Activated T-cell treated with anti-CD3 and anti-CD28 coated beads, Interleukin-2, amount 50 U/mL, for 4 hours (primary cell): ENCODE data around the gene TSHZ1. TPM values are rescaled to one million over a fixed set of nuclear protein-coding genes. Genes with fewer than 3 reads are reported as not detected.

Source experiments
- ATAC-seq, 2 donors: fragments of 200-7000 bp; cut with Tn5 transposase; one replicate each; pipeline ENCODE4 v1.10.0; 2021
- DNase-seq: peaks from one replicate; pipeline ENCODE4 v3.0.0-alpha.2; 2020
- H3K27me3 Mint-ChIP-seq: one replicate; pipeline ENCODE4 v1.8.0; 2021; ENCODE audit warnings: low read depth, mixed read lengths
- H3K36me3 Mint-ChIP-seq: one replicate; pipeline ENCODE4 v1.8.0; 2022; ENCODE audit warnings: mixed read lengths; ENCODE audit not compliant: insufficient read depth
- H3K4me1 Mint-ChIP-seq: one replicate; pipeline ENCODE4 v1.8.0; 2021; ENCODE audit warnings: low read depth, mixed read lengths
- H3K4me3 Mint-ChIP-seq: one replicate; pipeline ENCODE4 v1.8.0; 2021; ENCODE audit warnings: mild to moderate bottlenecking, moderate library complexity, mixed read lengths
- H3K9me3 Mint-ChIP-seq: one replicate; pipeline ENCODE4 v1.8.0; 2021; ENCODE audit warnings: mixed read lengths
- total RNA-seq, 3 donors: library from RNA; stranded (reverse); gene quantifications; one replicate each; pipeline ENCODE4 v1.2.1, GENCODE V29; 2021

Gene TSHZ1
- total RNA-seq, 3 donors from 2014 or later: 10.8 to 13.6 (median 12.5) TPM

GRCh38 chr18:75285876-75286275 is 75.3 kb downstream of the TSHZ1 start:
- no peak for ATAC-seq
- Mint-ChIP-seq H3K36me3 (peaks cover 31% of the 10 kb centered on the region), H3K4me1 (peaks cover 8% of the 10 kb centered on the region)

GRCh38 chr18:75287006-75287405 is 76.4 kb downstream of the TSHZ1 start:
- no peak for DNase-seq
- peaks cover 28% of the 10 kb centered on the region for H3K36me3 Mint-ChIP-seq
- H3K27me3 Mint-ChIP-seq: no peaks in the 10 kb centered on the region

More at GRCh38 chr18:75285876-75286275, 75.3 kb downstream of the TSHZ1 start:
- no peaks in the 10 kb centered on the region for H3K27me3 Mint-ChIP-seq
- H3K4me3 Mint-ChIP-seq: no peak overlapping the region
- H3K9me3 Mint-ChIP-seq: no peaks in the 10 kb centered on the region
- DNase-seq: no peak

GRCh38 chr18:75287700-75288099 is 77.1 kb downstream of the TSHZ1 start:
- ATAC-seq: no peak
- no peaks in the 10 kb centered on the region for H3K9me3 Mint-ChIP-seq
- no peak for DNase-seq
- peaks cover 3% of the 10 kb centered on the region for H3K4me1 Mint-ChIP-seq
- H3K4me3 Mint-ChIP-seq: no peak overlapping the region
- no peaks in the 10 kb centered on the region for H3K27me3 Mint-ChIP-seq
- peaks cover 28% of the 10 kb centered on the region for H3K36me3 Mint-ChIP-seq

More at GRCh38 chr18:75287006-75287405, 76.4 kb downstream of the TSHZ1 start:
- Mint-ChIP-seq H3K4me1 (peaks cover 3% of the 10 kb centered on the region), H3K4me3 (no peak overlapping the region), H3K9me3 (no peaks in the 10 kb centered on the region)
- no peak for ATAC-seq

- no peaks in the 10 kb centered on the region for H3K27me3 Mint-ChIP-seq
- H3K9me3 Mint-ChIP-seq: no peaks in the 10 kb centered on the region
Observed at GRCh38 chr18:75289761-75290160, 79.2 kb downstream of the TSHZ1 start.

GRCh38 chr18:75290737-75291358 is 80.3 kb downstream of the TSHZ1 start:
- no peaks in the 10 kb centered on the region for H3K9me3 Mint-ChIP-seq
- H3K4me3 Mint-ChIP-seq: no peak overlapping the region
- H3K27me3 Mint-ChIP-seq: no peaks in the 10 kb centered on the region
- DNase-seq: no peak
- no peaks in the 10 kb centered on the region for H3K4me1 Mint-ChIP-seq
- peaks cover 19% of the 10 kb centered on the region for H3K36me3 Mint-ChIP-seq
- ATAC-seq: no peak

More at GRCh38 chr18:75289761-75290160, 79.2 kb downstream of the TSHZ1 start:
- H3K36me3 Mint-ChIP-seq: peaks cover 23% of the 10 kb centered on the region
- no peak overlapping the region for H3K4me3 Mint-ChIP-seq
- ATAC-seq (no peak), DNase-seq (no peak)
- no peaks in the 10 kb centered on the region for H3K4me1 Mint-ChIP-seq

GRCh38 chr18:75291460-75291859 is 80.9 kb downstream of the TSHZ1 start:
- no peaks in the 10 kb centered on the region for H3K27me3 Mint-ChIP-seq
- ATAC-seq: no peak
- peaks cover 14% of the 10 kb centered on the region for H3K36me3 Mint-ChIP-seq
- no peaks in the 10 kb centered on the region for H3K9me3 Mint-ChIP-seq
- no peaks in the 10 kb centered on the region for H3K4me1 Mint-ChIP-seq
- DNase-seq: no peak
- H3K4me3 Mint-ChIP-seq: no peak overlapping the region

GRCh38 chr18:75293591-75293990 is 83.0 kb downstream of the TSHZ1 start:
- Mint-ChIP-seq H3K4me3 (no peak overlapping the region), H3K27me3 (no peaks in the 10 kb centered on the region), H3K36me3 (peaks cover 2% of the 10 kb centered on the region), H3K9me3 (no peaks in the 10 kb centered on the region), H3K4me1 (no peaks in the 10 kb centered on the region)
- no peak for ATAC-seq
- no peak for DNase-seq

- H3K27me3 Mint-ChIP-seq: no peaks in the 10 kb centered on the region
- H3K9me3 Mint-ChIP-seq: no peaks in the 10 kb centered on the region
- no peaks in the 10 kb centered on the region for H3K4me1 Mint-ChIP-seq
- no peak for ATAC-seq
- H3K36me3 Mint-ChIP-seq: no peaks in the 10 kb centered on the region
- no peak overlapping the region for H3K4me3 Mint-ChIP-seq
- no peak for DNase-seq
Observed at GRCh38 chr18:75297731-75298130, 87.1 kb downstream of the TSHZ1 start.

- Mint-ChIP-seq H3K27me3 (no peaks in the 10 kb centered on the region), H3K36me3 (no peaks in the 10 kb centered on the region), H3K4me3 (no peak overlapping the region), H3K4me1 (no peaks in the 10 kb centered on the region), H3K9me3 (no peaks in the 10 kb centered on the region)
- no peak for ATAC-seq
- no peak for DNase-seq
Observed at GRCh38 chr18:75304678-75305557, 94.3 kb downstream of the TSHZ1 start.

- Mint-ChIP-seq H3K4me3 (no peak overlapping the region), H3K9me3 (peaks cover 8% of the 10 kb centered on the region), H3K4me1 (no peaks in the 10 kb centered on the region), H3K27me3 (no peaks in the 10 kb centered on the region), H3K36me3 (no peaks in the 10 kb centered on the region)
- no peak for ATAC-seq
- no peak for DNase-seq
Observed at GRCh38 chr18:75305984-75306383, 95.4 kb downstream of the TSHZ1 start.

- no peaks in the 10 kb centered on the region for H3K27me3 Mint-ChIP-seq
- peaks cover 3% of the 10 kb centered on the region for H3K36me3 Mint-ChIP-seq
- no peak overlapping the region for H3K4me3 Mint-ChIP-seq
- no peaks in the 10 kb centered on the region for H3K4me1 Mint-ChIP-seq
- ATAC-seq: no peak
- peaks cover 12% of the 10 kb centered on the region for H3K9me3 Mint-ChIP-seq
- no peak for DNase-seq
Observed at GRCh38 chr18:75307530-75307929, 96.9 kb downstream of the TSHZ1 start.

GRCh38 chr18:75309564-75309963 is 99.0 kb downstream of the TSHZ1 start:
- peaks cover 12% of the 10 kb centered on the region for H3K9me3 Mint-ChIP-seq
- H3K4me1 Mint-ChIP-seq: no peaks in the 10 kb centered on the region
- H3K4me3 Mint-ChIP-seq: no peak overlapping the region
- H3K27me3 Mint-ChIP-seq: no peaks in the 10 kb centered on the region
- ATAC-seq (no peak), DNase-seq (no peak)
- peaks cover 3% of the 10 kb centered on the region for H3K36me3 Mint-ChIP-seq

- H3K4me1 Mint-ChIP-seq: no peaks in the 10 kb centered on the region
- no peaks in the 10 kb centered on the region for H3K27me3 Mint-ChIP-seq
- H3K4me3 Mint-ChIP-seq: no peak overlapping the region
- ATAC-seq (no peak), DNase-seq (no peak)
- peaks cover 3% of the 10 kb centered on the region for H3K36me3 Mint-ChIP-seq
- peaks cover 12% of the 10 kb centered on the region for H3K9me3 Mint-ChIP-seq
Observed at GRCh38 chr18:75314117-75314516, 103.5 kb downstream of the TSHZ1 start.

- H3K27me3 Mint-ChIP-seq: no peaks in the 10 kb centered on the region
- DNase-seq (no peak), ATAC-seq (no peak)
- H3K9me3 Mint-ChIP-seq: peaks cover 12% of the 10 kb centered on the region
- peaks cover 3% of the 10 kb centered on the region for H3K36me3 Mint-ChIP-seq
- no peaks in the 10 kb centered on the region for H3K4me1 Mint-ChIP-seq
- no peak overlapping the region for H3K4me3 Mint-ChIP-seq
Observed at GRCh38 chr18:75314606-75315005, 104.0 kb downstream of the TSHZ1 start.

- Mint-ChIP-seq H3K4me1 (no peaks in the 10 kb centered on the region), H3K4me3 (no peak overlapping the region), H3K27me3 (no peaks in the 10 kb centered on the region), H3K9me3 (peaks cover 2% of the 10 kb centered on the region), H3K36me3 (peaks cover 3% of the 10 kb centered on the region)
- ATAC-seq (no peak), DNase-seq (no peak)
Observed at GRCh38 chr18:75316223-75316622, 105.6 kb downstream of the TSHZ1 start.
